Neural cell (in vitro differentiated cells): Measurements from ENCODE around the gene CHD2.
A peak's percentile ranks its signal among the peaks of the same experiment; 100 is the strongest.

Experiments used
- EP300 ChIP-seq: fragments of 450-650 bp; conservative IDR thresholded peaks from 2 replicates; pipeline ENCODE4 v1.6.1; 2014; ENCODE audit warnings: antibody characterized with exemption, mild to moderate bottlenecking, moderate library complexity; ENCODE audit not compliant: poor library complexity, severe bottlenecking
- EZH2 ChIP-seq: fragments of 200-600, 300-800 bp; shearing (Covaris generic), sonication (generic); IDR thresholded peaks from 2 replicates; pipeline ENCODE4 v1.6.1; 2014; ENCODE audit warnings: antibody characterized with exemption, low read length, borderline replicate concordance, mild to moderate bottlenecking; ENCODE audit not compliant: insufficient read depth, poor library complexity, severe bottlenecking
- MXI1 ChIP-seq: fragments of 450-650 bp; conservative IDR thresholded peaks from 2 replicates; pipeline ENCODE4 v1.6.1; 2014; ENCODE audit warnings: antibody characterized with exemption, mild to moderate bottlenecking; ENCODE audit not compliant: poor library complexity, severe bottlenecking
- POLR2AphosphoS5 ChIP-seq: IDR thresholded peaks from 2 replicates; pipeline ENCODE4 v1.6.1; 2012
- RAD21 ChIP-seq: fragments of 450-650 bp; conservative IDR thresholded peaks from 2 replicates; pipeline ENCODE4 v1.6.1; 2014; ENCODE audit warnings: antibody characterized with exemption, mild to moderate bottlenecking, moderate library complexity
- SMC3 ChIP-seq: fragments of 450-650 bp; conservative IDR thresholded peaks from 2 replicates; pipeline ENCODE4 v1.6.1; 2014; ENCODE audit warnings: antibody characterized with exemption, mild to moderate bottlenecking, moderate library complexity; ENCODE audit not compliant: poor library complexity
- TAF1 ChIP-seq: IDR thresholded peaks from 2 replicates; pipeline ENCODE4 v1.6.1; 2012; ENCODE audit warnings: low read depth
- TF ChIP-seq, protein P1 (sequence below): fragments of 450-650 bp; IDR thresholded peaks from 2 replicates; pipeline ENCODE4 v1.5.1; 2014; ENCODE audit warnings: antibody characterized with exemption, mild to moderate bottlenecking, moderate library complexity; ENCODE audit not compliant: poor library complexity, severe bottlenecking
- TF ChIP-seq, protein P2 (sequence below): IDR thresholded peaks from 2 replicates; pipeline ENCODE4 v1.6.1; 2012; ENCODE audit warnings: borderline replicate concordance

DNA sequence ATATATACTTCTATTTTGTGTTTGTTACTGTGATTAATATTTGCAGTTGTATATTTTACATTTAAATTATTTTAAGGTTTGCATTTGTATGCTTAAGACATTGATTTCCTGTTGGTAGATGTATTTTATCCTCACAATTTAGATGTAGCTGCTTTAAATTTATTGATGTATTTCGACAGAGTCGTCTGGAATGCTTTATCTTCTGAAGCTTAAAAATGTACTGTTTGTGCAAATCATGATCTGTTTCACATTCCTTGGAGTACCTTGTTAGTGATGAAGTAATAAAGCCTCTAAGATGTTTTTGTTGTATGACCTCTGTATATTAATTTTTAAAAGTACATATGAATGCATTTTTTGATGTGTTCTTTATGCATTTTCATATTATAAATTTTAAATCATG, 1.9 kb downstream of the CHD2 start:
- TF ChIP-seq, protein P1, sequence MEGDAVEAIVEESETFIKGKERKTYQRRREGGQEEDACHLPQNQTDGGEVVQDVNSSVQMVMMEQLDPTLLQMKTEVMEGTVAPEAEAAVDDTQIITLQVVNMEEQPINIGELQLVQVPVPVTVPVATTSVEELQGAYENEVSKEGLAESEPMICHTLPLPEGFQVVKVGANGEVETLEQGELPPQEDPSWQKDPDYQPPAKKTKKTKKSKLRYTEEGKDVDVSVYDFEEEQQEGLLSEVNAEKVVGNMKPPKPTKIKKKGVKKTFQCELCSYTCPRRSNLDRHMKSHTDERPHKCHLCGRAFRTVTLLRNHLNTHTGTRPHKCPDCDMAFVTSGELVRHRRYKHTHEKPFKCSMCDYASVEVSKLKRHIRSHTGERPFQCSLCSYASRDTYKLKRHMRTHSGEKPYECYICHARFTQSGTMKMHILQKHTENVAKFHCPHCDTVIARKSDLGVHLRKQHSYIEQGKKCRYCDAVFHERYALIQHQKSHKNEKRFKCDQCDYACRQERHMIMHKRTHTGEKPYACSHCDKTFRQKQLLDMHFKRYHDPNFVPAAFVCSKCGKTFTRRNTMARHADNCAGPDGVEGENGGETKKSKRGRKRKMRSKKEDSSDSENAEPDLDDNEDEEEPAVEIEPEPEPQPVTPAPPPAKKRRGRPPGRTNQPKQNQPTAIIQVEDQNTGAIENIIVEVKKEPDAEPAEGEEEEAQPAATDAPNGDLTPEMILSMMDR = no peak
- TF ChIP-seq, protein P2, sequence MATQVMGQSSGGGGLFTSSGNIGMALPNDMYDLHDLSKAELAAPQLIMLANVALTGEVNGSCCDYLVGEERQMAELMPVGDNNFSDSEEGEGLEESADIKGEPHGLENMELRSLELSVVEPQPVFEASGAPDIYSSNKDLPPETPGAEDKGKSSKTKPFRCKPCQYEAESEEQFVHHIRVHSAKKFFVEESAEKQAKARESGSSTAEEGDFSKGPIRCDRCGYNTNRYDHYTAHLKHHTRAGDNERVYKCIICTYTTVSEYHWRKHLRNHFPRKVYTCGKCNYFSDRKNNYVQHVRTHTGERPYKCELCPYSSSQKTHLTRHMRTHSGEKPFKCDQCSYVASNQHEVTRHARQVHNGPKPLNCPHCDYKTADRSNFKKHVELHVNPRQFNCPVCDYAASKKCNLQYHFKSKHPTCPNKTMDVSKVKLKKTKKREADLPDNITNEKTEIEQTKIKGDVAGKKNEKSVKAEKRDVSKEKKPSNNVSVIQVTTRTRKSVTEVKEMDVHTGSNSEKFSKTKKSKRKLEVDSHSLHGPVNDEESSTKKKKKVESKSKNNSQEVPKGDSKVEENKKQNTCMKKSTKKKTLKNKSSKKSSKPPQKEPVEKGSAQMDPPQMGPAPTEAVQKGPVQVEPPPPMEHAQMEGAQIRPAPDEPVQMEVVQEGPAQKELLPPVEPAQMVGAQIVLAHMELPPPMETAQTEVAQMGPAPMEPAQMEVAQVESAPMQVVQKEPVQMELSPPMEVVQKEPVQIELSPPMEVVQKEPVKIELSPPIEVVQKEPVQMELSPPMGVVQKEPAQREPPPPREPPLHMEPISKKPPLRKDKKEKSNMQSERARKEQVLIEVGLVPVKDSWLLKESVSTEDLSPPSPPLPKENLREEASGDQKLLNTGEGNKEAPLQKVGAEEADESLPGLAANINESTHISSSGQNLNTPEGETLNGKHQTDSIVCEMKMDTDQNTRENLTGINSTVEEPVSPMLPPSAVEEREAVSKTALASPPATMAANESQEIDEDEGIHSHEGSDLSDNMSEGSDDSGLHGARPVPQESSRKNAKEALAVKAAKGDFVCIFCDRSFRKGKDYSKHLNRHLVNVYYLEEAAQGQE = peak; percentile 60
- TF ChIP-seq RAD21 = no peak
- TF ChIP-seq SMC3 = no peak
- no peak for TF ChIP-seq POLR2AphosphoS5
- TF ChIP-seq EZH2 = no peak
- TF ChIP-seq EP300 = no peak
- no peak for TF ChIP-seq TAF1
- no peak for TF ChIP-seq MXI1
